HS-5 (cell line): Measurements from ENCODE around the gene CMTM4.
"Not testable (repeated sequence)": the region's sequence is repeated elsewhere in the genome, so short reads cannot be mapped to it uniquely, and the experiment has no call there.

Experiments used
- DNase-seq: peaks from one replicate; pipeline ENCODE4 v3.0.0-alpha.2; 2012; ENCODE audit warnings: low read depth

Gene CMTM4

GRCh38 chr16:66592814-66593213, 103.7 kb downstream of the CMTM4 start:
- no peak for DNase-seq

GRCh38 chr16:66592241-66592640, 104.3 kb downstream of the CMTM4 start:
- no peak for DNase-seq

GRCh38 chr16:66591018-66591417, 105.5 kb downstream of the CMTM4 start:
- no peak for DNase-seq

GRCh38 chr16:66590322-66590721, 106.2 kb downstream of the CMTM4 start:
- DNase-seq: no peak

- no peak for DNase-seq
Measured at GRCh38 chr16:66588981-66589713, 107.4 kb downstream of the CMTM4 start.

- DNase-seq: no peak
Measured at GRCh38 chr16:66587881-66588600, 108.5 kb downstream of the CMTM4 start.

- no peak for DNase-seq
Measured at GRCh38 chr16:66585481-66586239, 110.9 kb downstream of the CMTM4 start.

GRCh38 chr16:66581246-66581952, 115.1 kb downstream of the CMTM4 start:
- DNase-seq: no peak

DNA sequence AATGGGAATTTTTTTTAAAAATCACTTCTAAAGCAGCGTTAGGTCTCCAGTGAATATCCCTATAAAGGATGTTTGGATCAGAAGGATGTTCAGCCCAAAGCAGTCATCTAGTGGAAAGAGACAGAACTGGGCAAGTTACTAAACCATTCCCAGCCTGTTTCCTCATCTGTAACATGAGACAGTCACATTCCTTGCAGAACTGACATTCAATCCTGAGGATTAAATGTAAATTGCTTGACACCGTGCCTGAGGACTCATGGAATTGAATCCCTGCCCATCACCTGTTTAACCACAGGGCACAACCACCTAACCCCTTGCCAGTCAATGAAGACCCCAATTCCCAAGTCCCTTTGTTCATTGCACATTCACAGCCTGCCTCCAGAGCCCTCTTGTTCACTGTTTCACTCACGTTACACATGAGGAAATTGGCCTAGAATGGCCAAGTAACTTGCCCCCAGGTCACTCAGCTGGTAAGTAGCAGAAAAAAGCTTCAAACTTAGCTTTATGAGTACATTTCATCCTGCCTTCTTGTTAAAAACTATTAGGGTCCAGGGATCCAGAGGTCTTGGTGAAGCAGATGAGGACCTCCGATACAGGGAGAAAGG, 115.8 kb downstream of the CMTM4 start:
- DNase-seq: no peak

DNA sequence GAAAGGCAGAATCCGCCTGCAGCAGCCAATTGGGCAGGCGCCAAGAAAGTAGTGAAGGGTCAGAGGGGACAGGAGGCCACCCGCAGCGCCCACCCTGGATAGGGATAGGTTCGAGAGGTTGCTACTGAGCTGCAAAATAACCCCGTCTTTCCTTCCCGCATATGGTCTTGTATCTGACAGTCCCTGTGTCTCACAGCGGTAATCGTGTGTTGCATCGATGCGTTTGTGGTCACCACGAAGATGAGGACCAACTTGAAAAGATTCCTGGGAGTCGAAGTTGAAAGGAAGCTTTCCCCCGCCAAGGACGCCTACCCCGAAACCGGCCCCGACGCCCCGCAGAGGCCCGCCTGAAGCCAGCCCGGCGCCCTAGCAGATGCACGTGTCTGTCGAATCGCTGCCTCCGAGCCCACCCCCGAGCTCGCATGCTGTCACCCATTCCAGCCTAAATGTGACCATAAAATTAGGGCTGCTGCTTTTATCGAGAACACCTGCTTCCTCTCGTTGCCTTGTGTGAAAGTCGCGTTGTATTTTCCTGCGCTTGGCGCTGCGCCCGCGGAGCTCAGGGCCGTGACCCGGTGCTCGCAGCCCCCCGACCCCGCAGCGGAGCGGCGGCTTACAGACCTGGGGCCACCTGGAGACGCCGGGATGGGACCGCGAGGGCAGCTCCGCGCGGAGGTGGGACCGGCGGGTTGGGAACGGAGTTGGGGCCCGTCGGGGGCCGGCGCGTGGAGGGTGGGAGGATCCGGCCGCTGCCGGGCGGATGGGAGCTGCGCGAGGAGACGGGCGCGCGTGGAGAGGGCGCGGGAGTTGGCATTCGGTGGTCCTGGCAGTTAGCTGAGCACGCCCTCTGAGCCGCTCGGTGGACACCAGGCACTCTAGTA, 117.7 kb downstream of the CMTM4 start, which contains the start of gene CMTM2:
Gene CMTM2 (plus strand): TSS at position 813 of the 881 bp plus-strand sequence. CDS start 145 bp downstream, outside the sequence.
- DNase-seq: no peak

DNA sequence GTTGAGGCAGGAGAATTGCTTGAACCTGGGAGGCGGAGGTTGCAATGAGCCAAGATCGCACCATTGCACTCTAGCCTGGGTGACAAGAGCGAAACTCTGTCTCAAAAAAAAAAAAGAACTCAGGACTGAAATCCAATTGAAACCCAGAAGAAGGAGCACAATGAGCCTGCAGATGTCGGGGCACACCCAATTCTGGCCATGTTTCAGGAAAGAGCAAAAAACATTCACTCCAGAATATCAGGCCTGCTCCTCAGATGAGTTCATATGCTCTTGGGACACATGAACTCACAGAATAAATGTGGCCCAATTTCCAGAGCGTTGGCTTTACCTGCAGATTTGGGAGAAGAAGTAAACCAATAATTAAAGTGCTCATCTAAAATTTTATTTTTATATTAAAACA, 120.2 kb downstream of the CMTM4 start:
- no peak for DNase-seq

DNA sequence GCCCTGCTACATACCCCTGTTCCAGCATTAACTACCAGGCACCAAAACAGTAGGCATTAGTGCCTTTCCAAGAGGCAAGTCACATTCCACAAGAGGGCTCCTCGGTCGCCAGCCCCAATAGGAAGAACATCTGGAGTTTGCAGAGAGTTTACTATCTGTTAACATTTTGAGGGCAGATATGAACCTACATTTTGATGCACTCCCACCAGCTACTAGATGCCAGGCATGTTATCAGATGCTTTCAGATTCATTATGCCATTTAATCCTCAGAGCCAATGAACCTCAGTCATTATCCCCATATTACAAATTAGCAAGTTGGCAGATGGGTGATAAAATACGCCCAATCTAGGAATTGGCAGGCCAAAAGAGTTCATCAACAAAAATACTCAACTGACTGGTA, 121.5 kb downstream of the CMTM4 start:
- DNase-seq: no peak

DNA sequence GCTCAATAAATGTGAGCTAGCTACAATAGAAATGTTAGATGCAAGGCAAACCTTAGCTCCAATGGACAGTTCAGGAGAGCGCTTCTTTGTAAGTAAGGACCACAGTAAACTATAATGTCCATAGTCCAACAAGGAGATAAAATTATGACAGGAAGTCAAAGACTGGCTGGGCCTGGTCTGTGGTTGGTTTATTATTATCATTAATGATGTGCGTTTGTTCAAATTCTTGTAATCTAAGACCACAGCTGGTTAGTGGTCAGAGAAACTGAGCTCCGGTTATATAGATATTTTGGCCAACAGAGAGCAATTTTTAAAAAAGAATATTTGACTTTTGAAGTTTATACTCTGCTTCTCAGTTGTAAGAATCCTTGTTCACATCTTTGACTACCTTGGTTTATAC, 122.0 kb downstream of the CMTM4 start:
- no peak for DNase-seq

DNA sequence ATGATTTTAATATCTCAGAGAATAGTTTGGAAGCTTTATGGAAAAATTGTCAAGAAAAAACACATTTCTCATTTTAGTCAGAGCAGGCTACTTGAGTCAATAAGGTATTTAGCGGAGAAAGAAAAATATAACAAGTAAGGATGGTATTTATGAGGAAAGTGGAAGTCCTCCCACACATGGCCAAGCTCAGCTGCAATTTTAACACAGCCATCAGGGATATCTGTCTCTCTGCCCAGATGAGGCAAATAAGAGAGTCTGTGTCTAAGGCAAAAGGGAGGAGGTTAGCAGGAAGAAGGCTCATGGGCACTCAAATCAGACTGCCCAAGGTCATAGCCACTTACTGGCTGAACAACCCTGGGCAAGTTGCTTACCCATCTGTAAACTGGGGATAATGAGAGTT, 122.5 kb downstream of the CMTM4 start:
- DNase-seq: no peak

GRCh38 chr16:66572356-66572755, 124.2 kb downstream of the CMTM4 start:
- DNase-seq: no peak

GRCh38 chr16:66569827-66570405, 126.6 kb downstream of the CMTM4 start:
- no peak for DNase-seq

DNA sequence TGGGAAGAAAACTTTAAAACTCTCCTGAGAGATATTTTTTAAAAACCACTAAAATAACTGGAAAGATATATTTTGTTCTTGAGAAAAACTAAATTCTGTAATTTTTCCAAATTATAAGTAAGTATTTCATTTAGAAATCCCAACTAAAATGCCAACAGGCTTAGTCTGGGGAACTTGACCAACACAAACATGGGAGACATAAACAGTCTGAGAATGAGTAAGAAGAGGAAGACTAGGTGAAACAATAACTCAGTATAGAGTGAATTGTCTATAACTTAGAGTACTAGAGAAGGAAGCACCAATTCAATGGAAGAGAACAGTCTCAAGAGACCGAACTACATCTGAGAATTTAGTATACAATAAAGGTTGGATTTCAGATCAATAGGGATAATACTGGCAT, 127.4 kb downstream of the CMTM4 start:
- no peak for DNase-seq

- DNase-seq: no peak
Measured at GRCh38 chr16:66568355-66568754, 128.2 kb downstream of the CMTM4 start.

DNA sequence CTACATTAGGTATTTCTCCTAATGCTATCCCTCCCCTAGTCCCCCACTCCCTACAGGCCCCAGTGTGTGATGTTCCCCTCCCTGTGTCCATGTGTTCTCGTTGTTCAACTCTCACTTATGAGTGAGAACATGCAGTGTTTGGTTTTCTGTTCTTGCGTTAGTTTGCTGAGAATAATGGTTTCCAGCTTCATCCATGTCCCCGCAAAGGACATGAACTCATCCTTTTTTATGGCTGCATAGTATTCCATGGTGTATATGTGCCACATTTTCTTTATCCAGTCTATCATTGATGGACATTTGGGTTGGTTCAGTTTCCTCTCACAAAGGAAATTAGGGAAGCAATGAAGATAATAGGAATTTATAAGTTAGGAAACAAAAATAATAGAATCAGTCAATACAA, 129.3 kb downstream of the CMTM4 start:
- DNase-seq: not testable (repeated sequence)
